Testis (tissue), 3 donors: ENCODE measurements around the gene CHRNA9. TPM values are rescaled to one million over a fixed set of nuclear protein-coding genes. Genes with fewer than 3 reads are reported as not detected.

ENCODE experiments used
- DNase-seq: peaks from one replicate; pipeline ENCODE4 v3.0.0-alpha.2; 2019
- H3K27ac ChIP-seq, 2 donors: fragments of 200-600 bp; sonication (generic); one replicate each; pipeline ENCODE4 v1.5.1; 2019
- H3K27me3 ChIP-seq: fragments of 200-600 bp; sonication (generic); one replicate; pipeline ENCODE4 v1.5.1; 2019
- H3K36me3 ChIP-seq: fragments of 200-600 bp; sonication (generic); one replicate; pipeline ENCODE4 v1.5.1; 2017; ENCODE audit warnings: low read depth; ENCODE audit errors: missing control alignments
- H3K4me1 ChIP-seq: fragments of 200-600 bp; sonication (generic); one replicate; pipeline ENCODE4 v1.5.1; 2019
- H3K4me3 ChIP-seq, 2 donors: fragments of 200-600 bp; sonication (generic); one replicate each; pipeline ENCODE4 v1.5.1; 2017 to 2019
- H3K9me3 ChIP-seq: fragments of 200-600 bp; sonication (generic); one replicate; pipeline ENCODE4 v1.5.1; 2017
- POLR2A ChIP-seq: fragments of 450-650 bp; IDR thresholded peaks from one replicate; pipeline ENCODE4 v1.6.1; 2017; ENCODE audit warnings: antibody characterized with exemption, mild to moderate bottlenecking, moderate library complexity
- WGBS, 2 donors: methylation state at CpG; one replicate each; pipeline ENCODE4 v1.1.5; 2018; 5-methylcytosine and 5-hydroxymethylcytosine counted together
- intact Hi-C: fragments of 100-400 bp; cut with DNase I; formaldehyde crosslinking; loops from one replicate; pipeline ENCODE4 v1.15.1; 2023; ENCODE audit warnings: low total_unique reads
- polyA plus RNA-seq: library from polyadenylated mRNA; stranded (reverse); fragments of 350-450 nt; fragmentation: Illumina TruSeq; extraction: RNeasy Lipid Tissue Mini Kit (QIAGEN cat#74804); gene quantifications from one replicate; pipeline ENCODE4 v1.2.3, GENCODE V29; 2014; ENCODE audit warnings: low read depth, low replicate concordance; ENCODE audit not compliant: insufficient read depth
- total RNA-seq, 2 donors: library from RNA; depleted of rRNA; stranded (reverse); fragments of >200 nt; gene quantifications; one replicate each; pipeline ENCODE4 v1.2.3, GENCODE V29; 2016
- TF ChIP-seq, protein P1 (sequence below), 3 experiments: fragments of 450-650 bp in 2 of 3; fragments of 200-600 bp in 1 of 3; sonication (generic) in 1 of 3; IDR thresholded peaks; one replicate each; pipeline ENCODE4 v1.5.1; 2016 to 2019; ENCODE audit warnings: antibody characterized with exemption in 3 of 3, mild to moderate bottlenecking in 2 of 3, moderate library complexity in 1 of 3

Gene CHRNA9
- total and polyA plus RNA-seq, 3 donors from 2014 or later: 0.13 to 0.50 (median 0.16) TPM

DNA sequence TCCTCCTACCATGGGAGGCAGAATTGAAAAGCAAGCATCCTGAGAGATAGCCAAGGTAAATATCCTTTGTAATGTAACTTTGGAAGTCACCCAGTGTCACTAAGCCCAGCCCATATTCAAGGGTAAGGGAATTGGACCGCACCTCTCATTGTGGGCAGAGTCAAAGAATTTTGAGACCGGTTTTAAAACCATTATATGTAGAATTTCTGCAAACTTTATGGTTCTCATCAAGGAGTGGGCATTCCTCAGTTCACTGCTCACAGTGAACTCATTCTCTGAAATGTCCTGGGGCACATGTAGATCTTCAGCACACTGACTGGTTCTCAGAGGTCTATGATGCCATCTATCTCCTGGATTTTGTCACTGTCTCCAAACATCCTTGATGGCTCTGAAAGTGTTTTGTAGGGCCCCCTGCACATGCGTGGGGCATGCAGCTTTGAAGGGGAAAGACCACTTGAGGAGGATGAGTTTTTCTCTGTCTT lies 35.3 kb upstream of the CHRNA9 start:
- intact Hi-C loops: no loop called here
- no peak for TF ChIP-seq POLR2A
- TF ChIP-seq, protein P1, sequence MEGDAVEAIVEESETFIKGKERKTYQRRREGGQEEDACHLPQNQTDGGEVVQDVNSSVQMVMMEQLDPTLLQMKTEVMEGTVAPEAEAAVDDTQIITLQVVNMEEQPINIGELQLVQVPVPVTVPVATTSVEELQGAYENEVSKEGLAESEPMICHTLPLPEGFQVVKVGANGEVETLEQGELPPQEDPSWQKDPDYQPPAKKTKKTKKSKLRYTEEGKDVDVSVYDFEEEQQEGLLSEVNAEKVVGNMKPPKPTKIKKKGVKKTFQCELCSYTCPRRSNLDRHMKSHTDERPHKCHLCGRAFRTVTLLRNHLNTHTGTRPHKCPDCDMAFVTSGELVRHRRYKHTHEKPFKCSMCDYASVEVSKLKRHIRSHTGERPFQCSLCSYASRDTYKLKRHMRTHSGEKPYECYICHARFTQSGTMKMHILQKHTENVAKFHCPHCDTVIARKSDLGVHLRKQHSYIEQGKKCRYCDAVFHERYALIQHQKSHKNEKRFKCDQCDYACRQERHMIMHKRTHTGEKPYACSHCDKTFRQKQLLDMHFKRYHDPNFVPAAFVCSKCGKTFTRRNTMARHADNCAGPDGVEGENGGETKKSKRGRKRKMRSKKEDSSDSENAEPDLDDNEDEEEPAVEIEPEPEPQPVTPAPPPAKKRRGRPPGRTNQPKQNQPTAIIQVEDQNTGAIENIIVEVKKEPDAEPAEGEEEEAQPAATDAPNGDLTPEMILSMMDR (IDR thresholded peaks at IDR 0.05): no peak
- H3K4me3 ChIP-seq: no peak overlapping the region
- H3K4me1 ChIP-seq: no peaks in the 10 kb centered on the region
- 58 to 75% methylated on average over 3 of the region's 3 CpGs for WGBS, 2 donors
- no peaks in the 10 kb centered on the region for H3K27me3 ChIP-seq
- no peak overlapping the region for H3K27ac ChIP-seq
- H3K36me3 ChIP-seq: no peaks in the 10 kb centered on the region
- DNase-seq: no peak
- no peaks in the 10 kb centered on the region for H3K9me3 ChIP-seq

DNA sequence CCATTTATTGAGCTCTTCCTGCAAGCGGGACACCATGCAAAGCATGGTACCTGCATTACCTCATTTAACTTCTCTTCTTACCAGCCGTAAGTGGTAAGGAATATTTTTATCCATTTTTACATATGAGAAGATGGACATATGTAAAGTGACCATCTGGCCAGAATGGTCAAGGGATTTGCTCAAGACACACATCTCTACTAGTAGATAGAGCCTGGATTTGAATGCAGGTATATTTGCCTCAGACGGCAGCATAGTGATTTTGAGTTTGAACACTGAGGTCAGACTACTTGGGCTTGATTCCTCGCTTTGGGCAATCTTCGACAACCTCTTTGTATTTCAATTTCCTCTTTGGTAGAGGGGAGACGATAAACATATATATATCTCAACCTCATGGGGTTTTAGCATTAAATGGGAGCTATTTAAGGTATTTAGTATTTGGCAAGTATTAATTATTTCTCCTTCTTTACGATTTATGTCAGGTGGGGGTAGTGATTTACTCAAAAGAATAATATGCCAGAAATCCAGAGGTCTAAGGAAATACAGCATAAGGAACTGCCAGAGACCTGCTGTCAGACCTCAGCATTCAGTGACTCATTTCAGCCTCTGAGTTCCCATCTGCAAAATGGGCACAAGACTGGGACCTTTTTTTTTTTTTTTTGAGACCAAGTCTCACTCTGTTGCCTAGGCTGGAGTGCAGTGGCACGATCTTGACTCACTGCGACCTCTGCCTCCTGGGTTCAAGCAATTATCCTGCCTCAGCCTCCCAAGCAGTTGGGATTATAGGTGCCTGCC lies 34.6 kb upstream of the CHRNA9 start:
- H3K4me1 ChIP-seq: no peaks in the 10 kb centered on the region
- no peaks in the 10 kb centered on the region for H3K36me3 ChIP-seq
- intact Hi-C loops: no loop called here
- no peak overlapping the region for H3K4me3 ChIP-seq
- H3K9me3 ChIP-seq: no peaks in the 10 kb centered on the region
- no peak for DNase-seq
- no peak overlapping the region for H3K27ac ChIP-seq
- WGBS, 2 donors: 87 to 92% methylated on average over 9 of the region's 9 CpGs
- TF ChIP-seq POLR2A: no peak
- TF ChIP-seq, protein P1 (IDR thresholded peaks at IDR 0.05): no peak
- H3K27me3 ChIP-seq: no peaks in the 10 kb centered on the region

DNA sequence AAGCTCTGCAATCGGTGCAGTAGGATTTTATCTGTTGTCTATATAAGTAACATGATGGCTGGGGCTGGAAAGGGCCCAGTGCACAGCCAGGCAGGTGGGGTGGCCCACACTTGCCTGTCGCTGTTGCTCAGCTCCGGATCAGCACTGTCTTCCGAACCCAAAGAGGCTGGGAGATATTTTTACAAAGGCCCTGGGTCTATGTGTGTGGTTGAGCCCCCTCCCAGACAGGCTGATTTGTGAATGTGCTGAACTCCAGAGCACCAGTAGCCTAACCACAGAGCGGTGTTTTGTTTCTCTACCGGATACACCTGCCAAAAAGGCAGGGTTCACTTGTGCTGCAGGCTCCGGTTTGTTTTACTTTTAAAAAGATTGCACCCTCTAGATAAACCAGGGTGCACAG lies 33.5 kb upstream of the CHRNA9 start:
- 72 to 85% methylated on average over 6 to 7 of the region's 7 CpGs for WGBS, 2 donors
- H3K9me3 ChIP-seq: no peaks in the 10 kb centered on the region
- H3K4me1 ChIP-seq: no peaks in the 10 kb centered on the region
- H3K36me3 ChIP-seq: no peaks in the 10 kb centered on the region
- intact Hi-C loops: no loop called here
- H3K27me3 ChIP-seq: no peaks in the 10 kb centered on the region
- no peak overlapping the region for H3K27ac ChIP-seq
- no peak overlapping the region for H3K4me3 ChIP-seq
- TF ChIP-seq, protein P1 (IDR thresholded peaks at IDR 0.05): no peak
- TF ChIP-seq POLR2A: no peak
- DNase-seq: no peak

DNA sequence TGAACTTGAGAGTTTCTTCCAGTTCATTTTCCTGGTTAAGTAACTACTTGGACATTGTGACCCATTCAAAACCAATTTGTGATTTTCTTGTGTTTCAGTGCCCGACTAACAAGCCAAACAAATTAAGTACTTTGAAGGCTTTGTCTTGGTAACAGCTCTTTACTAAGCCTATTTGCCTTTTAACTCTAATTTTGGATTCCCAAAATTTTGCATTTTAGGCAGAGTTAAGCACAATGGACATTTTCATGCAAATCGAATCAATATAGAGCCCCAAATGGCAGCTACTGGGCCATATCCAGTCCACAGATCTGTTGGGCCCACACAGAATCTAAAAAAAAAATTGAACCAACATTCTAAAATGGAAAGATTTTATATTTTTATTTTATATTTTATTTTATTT lies 31.4 kb upstream of the CHRNA9 start:
- H3K27me3 ChIP-seq: no peaks in the 10 kb centered on the region

More for the DNA sequence above, 31.4 kb upstream of the CHRNA9 start:
- H3K9me3 ChIP-seq: no peaks in the 10 kb centered on the region
- no peak for DNase-seq
- TF ChIP-seq, protein P1 (IDR thresholded peaks at IDR 0.05): no peak
- no peak for TF ChIP-seq POLR2A
- H3K27ac ChIP-seq: no peak overlapping the region
- no peaks in the 10 kb centered on the region for H3K4me1 ChIP-seq
- WGBS, 2 donors: 93 to 96% methylated on average over 2 of the region's 2 CpGs
- intact Hi-C loops: no loop called here
- H3K36me3 ChIP-seq: no peaks in the 10 kb centered on the region
- H3K4me3 ChIP-seq: no peak overlapping the region
